Measurements from ENCODE around the gene GPC2.
A peak's percentile ranks its signal among the peaks of the same experiment; 100 is the strongest.

The GPC2 gene

DNA sequence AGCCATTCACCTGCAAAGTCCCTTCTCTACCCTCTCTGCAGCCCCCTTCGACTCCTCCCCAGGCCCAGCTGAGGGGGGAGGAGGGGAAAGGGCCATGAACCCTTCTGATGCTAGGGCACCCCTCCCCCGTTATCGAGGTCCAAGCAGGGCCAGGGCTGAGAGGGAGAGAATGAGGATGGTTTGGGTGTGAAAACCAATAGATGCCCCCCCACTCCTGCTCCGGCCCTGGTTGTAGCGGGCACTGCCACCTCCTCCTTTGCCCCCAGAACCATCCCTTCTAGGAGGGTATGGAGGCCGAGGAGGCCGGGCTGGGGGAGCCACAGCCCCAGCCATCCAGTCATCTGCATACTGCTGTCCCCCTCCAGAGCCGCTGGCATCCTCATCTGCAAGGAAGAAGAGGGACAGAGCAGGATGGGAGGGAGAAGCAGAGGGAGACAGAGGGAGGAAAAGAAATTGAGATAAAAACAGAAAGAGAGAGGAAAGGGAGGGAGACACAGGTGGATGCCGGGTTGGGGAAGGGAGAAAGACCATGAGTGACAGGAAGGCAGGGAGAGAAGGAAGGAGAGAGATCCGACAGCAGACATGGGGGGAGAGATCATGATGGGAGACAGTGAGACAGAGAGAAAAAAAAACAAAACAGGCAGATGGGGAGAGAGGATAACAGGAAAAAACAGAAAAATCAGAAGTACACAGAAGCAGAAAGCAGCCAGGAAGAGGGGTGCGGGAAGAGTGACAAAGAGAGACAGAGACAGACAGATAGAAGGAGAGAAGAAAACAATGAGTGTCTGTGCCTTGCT lies 6.9 kb downstream of the GPC2 start:
- TF ChIP-seq POLR2A (IDR thresholded peaks at IDR 0.05; ENCODE audit: extremely low read depth, insufficient read length) (no peak), MYC (IDR thresholded peaks at IDR 0.05; ENCODE audit: low read depth, low read length) (no peak)
- TF ChIP-seq, protein P1, sequence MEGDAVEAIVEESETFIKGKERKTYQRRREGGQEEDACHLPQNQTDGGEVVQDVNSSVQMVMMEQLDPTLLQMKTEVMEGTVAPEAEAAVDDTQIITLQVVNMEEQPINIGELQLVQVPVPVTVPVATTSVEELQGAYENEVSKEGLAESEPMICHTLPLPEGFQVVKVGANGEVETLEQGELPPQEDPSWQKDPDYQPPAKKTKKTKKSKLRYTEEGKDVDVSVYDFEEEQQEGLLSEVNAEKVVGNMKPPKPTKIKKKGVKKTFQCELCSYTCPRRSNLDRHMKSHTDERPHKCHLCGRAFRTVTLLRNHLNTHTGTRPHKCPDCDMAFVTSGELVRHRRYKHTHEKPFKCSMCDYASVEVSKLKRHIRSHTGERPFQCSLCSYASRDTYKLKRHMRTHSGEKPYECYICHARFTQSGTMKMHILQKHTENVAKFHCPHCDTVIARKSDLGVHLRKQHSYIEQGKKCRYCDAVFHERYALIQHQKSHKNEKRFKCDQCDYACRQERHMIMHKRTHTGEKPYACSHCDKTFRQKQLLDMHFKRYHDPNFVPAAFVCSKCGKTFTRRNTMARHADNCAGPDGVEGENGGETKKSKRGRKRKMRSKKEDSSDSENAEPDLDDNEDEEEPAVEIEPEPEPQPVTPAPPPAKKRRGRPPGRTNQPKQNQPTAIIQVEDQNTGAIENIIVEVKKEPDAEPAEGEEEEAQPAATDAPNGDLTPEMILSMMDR (IDR thresholded peaks at IDR 0.05; ENCODE audit: low read depth, low read length) = no peak
- TF ChIP-seq, protein P2, sequence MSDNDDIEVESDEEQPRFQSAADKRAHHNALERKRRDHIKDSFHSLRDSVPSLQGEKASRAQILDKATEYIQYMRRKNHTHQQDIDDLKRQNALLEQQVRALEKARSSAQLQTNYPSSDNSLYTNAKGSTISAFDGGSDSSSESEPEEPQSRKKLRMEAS (IDR thresholded peaks at IDR 0.05; ENCODE audit: low read depth, low read length) = no peak
- no peak for DNase-seq (ENCODE audit: low read depth)
- no peak overlapping the region for H3K4me3 ChIP-seq (ENCODE audit: low read depth, low read length)

DNA sequence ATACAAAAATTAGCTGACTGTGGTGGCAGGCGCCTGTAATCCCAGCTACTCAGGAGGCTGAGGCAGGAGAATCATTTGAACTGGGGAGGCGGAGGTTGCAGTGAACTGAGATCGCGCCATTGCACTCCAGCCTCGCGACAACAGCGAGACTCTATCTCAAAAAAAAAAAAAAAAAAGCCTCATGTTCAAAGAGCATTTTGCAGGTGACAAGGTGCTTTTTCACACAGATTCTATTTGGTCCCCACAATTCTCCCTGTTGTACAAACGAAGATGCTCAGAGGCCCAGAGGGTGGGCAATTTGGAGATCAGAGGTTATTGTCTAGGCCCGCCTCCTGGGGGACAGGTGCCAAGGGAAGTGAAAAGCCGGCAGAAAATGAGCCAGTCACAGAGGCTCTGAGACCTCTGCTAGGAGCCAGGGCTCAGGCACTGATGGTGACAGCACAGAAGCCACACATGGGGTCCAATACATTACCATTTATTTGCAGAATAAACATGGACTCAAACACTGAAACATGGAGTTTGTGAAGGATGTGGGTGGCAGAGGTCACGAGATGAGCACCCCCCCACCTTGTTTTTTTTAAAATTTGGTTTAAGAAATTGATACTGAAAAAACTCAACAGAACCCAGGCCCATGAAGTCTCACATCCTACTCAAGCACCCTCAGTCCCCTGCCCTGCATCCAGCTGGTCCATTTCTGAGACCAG lies 7.9 kb downstream of the GPC2 start:
- no peak for DNase-seq (ENCODE audit: low read depth)
- H3K4me3 ChIP-seq (ENCODE audit: low read depth, low read length) = no peak overlapping the region
- TF ChIP-seq, protein P1 (IDR thresholded peaks at IDR 0.05; ENCODE audit: low read depth, low read length) = no peak
- no peak for TF ChIP-seq POLR2A (IDR thresholded peaks at IDR 0.05; ENCODE audit: extremely low read depth, insufficient read length)
- TF ChIP-seq, protein P2 (IDR thresholded peaks at IDR 0.05; ENCODE audit: low read depth, low read length) = no peak
- no peak for TF ChIP-seq MYC (IDR thresholded peaks at IDR 0.05; ENCODE audit: low read depth, low read length)

DNA sequence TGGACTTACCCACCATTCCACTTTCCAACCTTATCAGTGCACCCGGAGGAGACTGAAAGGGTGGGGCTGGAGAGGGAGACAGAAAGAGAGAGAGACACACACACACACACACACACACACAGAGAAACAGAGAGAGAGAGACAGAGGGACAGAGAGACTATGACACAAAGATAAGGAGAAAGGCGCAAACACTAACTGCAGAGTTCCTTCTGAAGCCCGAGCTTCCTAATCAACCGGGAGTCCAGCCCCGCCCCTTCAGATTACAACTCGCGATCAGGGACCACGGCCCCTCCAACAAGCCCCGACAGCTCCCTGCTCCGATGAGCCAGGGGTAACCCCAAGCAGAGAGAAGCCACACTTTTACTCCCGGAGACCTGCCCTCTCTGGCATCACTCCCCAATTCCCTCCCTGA lies 9.3 kb downstream of the GPC2 start:
- peak; percentile 23 for DNase-seq (ENCODE audit: low read depth)
- H3K4me3 ChIP-seq (ENCODE audit: low read depth, low read length) = peak overlapping the region; percentile 27
- TF ChIP-seq, protein P2 (IDR thresholded peaks at IDR 0.05; ENCODE audit: low read depth, low read length) = no peak
- TF ChIP-seq, protein P1 (IDR thresholded peaks at IDR 0.05; ENCODE audit: low read depth, low read length) = no peak
- TF ChIP-seq MYC (IDR thresholded peaks at IDR 0.05; ENCODE audit: low read depth, low read length) (no peak), POLR2A (IDR thresholded peaks at IDR 0.05; ENCODE audit: extremely low read depth, insufficient read length) (no peak)

DNA sequence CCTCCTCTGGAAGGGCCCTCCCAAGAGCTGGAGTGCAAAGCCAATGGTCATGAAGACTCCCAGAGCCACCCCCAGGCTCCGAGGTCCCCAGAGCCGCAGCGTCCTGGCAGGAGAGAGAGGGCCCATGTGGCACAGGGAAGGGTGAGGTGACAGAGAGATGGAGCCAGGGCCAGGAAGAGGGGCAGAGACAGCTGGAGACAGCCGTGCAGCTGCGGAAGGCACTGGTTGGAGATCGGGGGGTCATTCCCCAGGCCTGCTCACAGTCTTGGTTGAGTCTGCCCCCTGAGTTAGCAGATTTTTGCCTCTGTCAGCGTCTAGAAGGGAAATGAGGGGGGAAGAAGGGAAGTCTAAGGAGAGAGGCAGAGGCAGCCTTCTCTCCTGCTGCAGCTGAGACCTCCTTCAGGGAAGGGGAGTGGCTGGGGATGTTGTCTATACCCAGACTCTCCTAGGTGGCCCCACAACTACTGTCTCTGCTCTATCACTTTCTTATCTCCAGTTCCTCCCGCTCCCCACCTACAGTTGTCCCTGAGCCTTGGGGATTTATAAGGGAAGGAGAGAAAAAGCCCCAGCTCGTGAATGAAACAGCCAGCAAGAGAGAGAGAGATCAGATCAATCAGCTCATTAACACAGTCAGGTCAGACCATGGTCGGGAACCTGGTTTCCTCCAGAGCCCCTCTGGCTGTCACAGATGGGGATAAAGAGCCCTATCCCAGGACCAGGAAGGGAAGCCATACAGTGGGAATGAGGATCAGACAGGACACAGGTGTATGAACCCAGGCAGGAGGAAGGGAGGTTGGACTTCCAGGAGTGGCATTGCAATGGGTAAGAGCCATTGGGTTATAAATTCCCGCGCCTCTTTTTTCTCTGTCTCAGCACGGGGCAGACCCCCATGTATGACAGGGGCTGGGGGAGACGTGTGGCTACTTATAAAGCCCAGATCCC lies 9.9 kb downstream of the GPC2 start:
- H3K4me3 ChIP-seq (ENCODE audit: low read depth, low read length) = no peak overlapping the region
- DNase-seq (ENCODE audit: low read depth) = peak; percentile 10

More for the DNA sequence above, 9.9 kb downstream of the GPC2 start:
- no peak for TF ChIP-seq MYC (IDR thresholded peaks at IDR 0.05; ENCODE audit: low read depth, low read length)
- TF ChIP-seq POLR2A (IDR thresholded peaks at IDR 0.05; ENCODE audit: extremely low read depth, insufficient read length) = no peak
- TF ChIP-seq, protein P1 (IDR thresholded peaks at IDR 0.05; ENCODE audit: low read depth, low read length) = no peak
- TF ChIP-seq, protein P2 (IDR thresholded peaks at IDR 0.05; ENCODE audit: low read depth, low read length) = no peak
